CD14-positive monocyte (primary cell): ENCODE measurements around the gene BMP2K. TPM values are rescaled to one million over a fixed set of nuclear protein-coding genes. Genes with fewer than 3 reads are reported as not detected.

Experiments used
- DNase-seq, 3 donors: peaks; one replicate each; pipeline ENCODE4 v3.0.0-alpha.2; 2011 to 2022
- H2AFZ ChIP-seq: 2 replicates; pipeline ENCODE4 v1.6.0; 2012; ENCODE audit warnings: mild to moderate bottlenecking, low read depth, low read length, inconsistent platforms; ENCODE audit not compliant: insufficient read depth, poor library complexity, severe bottlenecking
- H3K27ac ChIP-seq, 2 donors: 1 replicate in 1 of 2; 2 replicates in 1 of 2; pipeline ENCODE4 v1.5.1; 2012 to 2013; ENCODE audit warnings: low read length in 2 of 2, control low read depth in 1 of 2, inconsistent platforms in 1 of 2, low read depth in 1 of 2, mild to moderate bottlenecking in 1 of 2
- H3K27me3 ChIP-seq, 2 donors: one replicate each; pipeline versions ENCODE4 v1.6.0 to v1.6.1; 2011 to 2013; ENCODE audit warnings: low read length in 2 of 2; ENCODE audit not compliant: control insufficient read depth in 2 of 2, insufficient read depth in 2 of 2
- H3K36me3 ChIP-seq, 2 donors: replicated peaks in 1 of 2; 1 replicate in 1 of 2; 2 replicates in 1 of 2; pipeline versions ENCODE4 v1.5.1 to v1.6.1; 2012 to 2013; ENCODE audit warnings: low read length in 2 of 2, control low read depth in 1 of 2, inconsistent platforms in 1 of 2, mild to moderate bottlenecking in 1 of 2; ENCODE audit not compliant: insufficient read depth in 2 of 2, control insufficient read depth in 1 of 2
- H3K4me1 ChIP-seq, 2 donors: 1 replicate in 1 of 2; 2 replicates in 1 of 2; pipeline versions ENCODE4 v1.5.1 to v1.6.1; 2012 to 2013; ENCODE audit warnings: low read length in 2 of 2, control low read depth in 1 of 2, inconsistent platforms in 1 of 2, mild to moderate bottlenecking in 1 of 2, moderate library complexity in 1 of 2; ENCODE audit not compliant: insufficient read depth in 2 of 2, control insufficient read depth in 1 of 2
- H3K4me2 ChIP-seq: replicated peaks from 2 replicates; pipeline ENCODE3; 2012; ENCODE audit warnings: low read length, moderate library complexity, mild to moderate bottlenecking; ENCODE audit not compliant: poor library complexity, severe bottlenecking; ENCODE audit errors: extremely low read depth
- H3K4me3 ChIP-seq, 3 experiments: fragments of 200-600 bp in 1 of 3; sonication (generic) in 1 of 3; replicated peaks in 1 of 3; 1 replicate in 2 of 3; 2 replicates in 1 of 3; pipeline ENCODE4 v1.5.1; 2011 to 2013; ENCODE audit warnings: low read length in 3 of 3, mild to moderate bottlenecking in 3 of 3, control low read depth in 2 of 3, low read depth in 2 of 3, inconsistent platforms in 1 of 3, moderate library complexity in 1 of 3
- H3K79me2 ChIP-seq: 2 replicates; pipeline ENCODE4 v1.6.0; 2012; ENCODE audit warnings: mild to moderate bottlenecking, control low read depth, inconsistent platforms, low read length, moderate library complexity; ENCODE audit not compliant: insufficient read depth
- H3K9ac ChIP-seq: 2 replicates; pipeline ENCODE4 v1.6.0; 2017; ENCODE audit warnings: low read length, mild to moderate bottlenecking; ENCODE audit not compliant: insufficient read depth, poor library complexity, severe bottlenecking
- H3K9me3 ChIP-seq, 2 donors: replicated peaks in 1 of 2; 1 replicate in 1 of 2; 2 replicates in 1 of 2; pipeline versions ENCODE4 v1.5.1 to v1.6.1; 2012 to 2013; ENCODE audit warnings: low read length in 2 of 2, control low read depth in 1 of 2; ENCODE audit not compliant: control insufficient read depth in 1 of 2, insufficient read depth in 1 of 2
- H4K20me1 ChIP-seq: 2 replicates; pipeline ENCODE4 v1.6.0; 2012; ENCODE audit warnings: mild to moderate bottlenecking, low read length, control low read depth, moderate library complexity; ENCODE audit not compliant: insufficient read depth
- H3K27ac Mint-ChIP-seq, 7 donors: one replicate each; pipeline ENCODE4 v1.8.0; 2020; ENCODE audit warnings: mild to moderate bottlenecking in 7 of 7, mixed read lengths in 7 of 7, moderate library complexity in 6 of 7, inconsistent platforms in 2 of 7
- H3K27me3 Mint-ChIP-seq, 3 donors: one replicate each; pipeline ENCODE4 v1.8.0; 2021 to 2022; ENCODE audit warnings: low read depth in 3 of 3, mild to moderate bottlenecking in 3 of 3, mixed read lengths in 3 of 3, moderate library complexity in 3 of 3, inconsistent platforms in 1 of 3
- H3K36me3 Mint-ChIP-seq, 2 donors: one replicate each; pipeline ENCODE4 v1.8.0; 2020; ENCODE audit warnings: mixed read lengths in 2 of 2, inconsistent platforms in 1 of 2, mild to moderate bottlenecking in 1 of 2
- H3K4me1 Mint-ChIP-seq: one replicate; pipeline ENCODE4 v1.8.0; 2020; ENCODE audit warnings: mild to moderate bottlenecking, mixed read lengths
- H3K4me3 Mint-ChIP-seq, 2 donors: one replicate each; pipeline ENCODE4 v1.8.0; 2020; ENCODE audit warnings: mild to moderate bottlenecking in 2 of 2, mixed read lengths in 2 of 2, moderate library complexity in 1 of 2
- H3K9me3 Mint-ChIP-seq, 7 donors: one replicate each; pipeline ENCODE4 v1.8.0; 2020 to 2022; ENCODE audit warnings: mixed read lengths in 7 of 7, mild to moderate bottlenecking in 6 of 7, moderate library complexity in 6 of 7, inconsistent platforms in 2 of 7
- CTCF ChIP-seq: fragments of 200-600 bp; IDR thresholded peaks from one replicate; pipeline ENCODE4 v1.8.0; 2022; ENCODE audit warnings: antibody characterized with exemption, mild to moderate bottlenecking
- WGBS: methylation state at CpG from one replicate; pipeline ENCODE4 v1.1.5; 2013; ENCODE audit warnings: missing lambda C conversion rate; ENCODE audit not compliant: insufficient coverage; 5-methylcytosine and 5-hydroxymethylcytosine counted together
- intact Hi-C, 2 donors: fragments of 100-400 bp; cut with micrococcal nuclease; formaldehyde crosslinking; loops; one replicate each; pipeline versions ENCODE4 v1.15.0 to v1.15.1; 2023
- polyA plus RNA-seq, 3 donors: library from polyadenylated mRNA; depleted of rRNA in 1 of 3; unstranded in 2 of 3; stranded (reverse) in 1 of 3; fragments of 300-500 nt in 2 of 3; fragments of >200 nt in 1 of 3; fragmentation: Illumina TruSeq in 2 of 3; gene quantifications; 1 replicate in 2 of 3; 2 replicates in 1 of 3; pipeline ENCODE4 v1.2.3, GENCODE V29; 2012 to 2021

Gene BMP2K
- polyA plus RNA-seq, 3 donors, result 11.8 to 39.7 (median 21.6) TPM

GRCh38 chr4:78735697-78736096 is 40.5 kb upstream of the BMP2K start:
- Histone ChIP-seq H3K9me3 (no peaks in the 10 kb centered on the region), H3K4me1 (peaks cover 4 to 5% of the 10 kb centered on the region in 2 donors), H3K36me3 (no peaks in the 10 kb centered on the region), H4K20me1 (no peaks in the 10 kb centered on the region), H2AFZ (no peak overlapping the region), H3K9ac (no peak overlapping the region), H3K4me3 (no peak overlapping the region), H3K79me2 (no peaks in the 10 kb centered on the region), H3K4me2 (no peak overlapping the region), H3K27ac (no peak overlapping the region), H3K27me3 (no peaks in the 10 kb centered on the region)
- Mint-ChIP-seq H3K27me3 (no peaks in the 10 kb centered on the region), H3K27ac (no peak overlapping the region), H3K4me1 (peaks cover 28% of the 10 kb centered on the region), H3K9me3 (no peaks in the 10 kb centered on the region), H3K36me3 (peaks cover 1 to 4% of the 10 kb centered on the region in 2 donors), H3K4me3 (no peak overlapping the region)
- intact Hi-C loops, result no loop called here
- TF ChIP-seq CTCF, result no peak
- DNase-seq, result no peak

GRCh38 chr4:78737035-78737434 is 39.1 kb upstream of the BMP2K start:
- peaks cover 28% of the 10 kb centered on the region for H3K4me1 Mint-ChIP-seq
- no peak overlapping the region for H2AFZ ChIP-seq
- no peak overlapping the region for H3K4me3 ChIP-seq
- H3K27me3 Mint-ChIP-seq, result no peaks in the 10 kb centered on the region
- H3K4me3 Mint-ChIP-seq, result no peak overlapping the region
- intact Hi-C loops, result no loop called here
- no peak overlapping the region for H3K27ac Mint-ChIP-seq
- H3K4me1 ChIP-seq, result peaks cover 4 to 5% of the 10 kb centered on the region in 2 donors
- no peaks in the 10 kb centered on the region for H3K27me3 ChIP-seq
- no peak overlapping the region for H3K9ac ChIP-seq
- H3K9me3 ChIP-seq, result no peaks in the 10 kb centered on the region
- H3K36me3 ChIP-seq, result no peaks in the 10 kb centered on the region
- no peak overlapping the region for H3K27ac ChIP-seq
- H3K36me3 Mint-ChIP-seq, result peaks cover 1 to 4% of the 10 kb centered on the region in 2 donors
- no peak for TF ChIP-seq CTCF
- H4K20me1 ChIP-seq, result no peaks in the 10 kb centered on the region
- H3K4me2 ChIP-seq, result no peak overlapping the region
- 100% methylated on average over 1 of the region's 1 CpG for WGBS
- H3K79me2 ChIP-seq, result no peaks in the 10 kb centered on the region
- H3K9me3 Mint-ChIP-seq, result no peaks in the 10 kb centered on the region
- no peak for DNase-seq
